Gastrocnemius medialis (tissue), 4 donors: ENCODE data around the gene ARID1B.

ENCODE experiments used
- POLR2A ChIP-seq, 2 donors: fragments of 450-650 bp; IDR thresholded peaks; one replicate each; pipeline ENCODE4 v1.6.1; 2017; ENCODE audit warnings: antibody characterized with exemption in 2 of 2, mild to moderate bottlenecking in 2 of 2, moderate library complexity in 2 of 2
- TF ChIP-seq, protein P1 (sequence below), 5 experiments: fragments of 450-650 bp in 3 of 5; fragments of 200-600 bp in 2 of 5; sonication (generic) in 2 of 5; IDR thresholded peaks in 4 of 5; conservative IDR thresholded peaks in 1 of 5; 1 replicate in 4 of 5; 2 replicates in 1 of 5; pipeline ENCODE4 v1.5.1; 2016 to 2019; ENCODE audit warnings: antibody characterized with exemption in 5 of 5, mild to moderate bottlenecking in 3 of 5, moderate library complexity in 3 of 5

DNA sequence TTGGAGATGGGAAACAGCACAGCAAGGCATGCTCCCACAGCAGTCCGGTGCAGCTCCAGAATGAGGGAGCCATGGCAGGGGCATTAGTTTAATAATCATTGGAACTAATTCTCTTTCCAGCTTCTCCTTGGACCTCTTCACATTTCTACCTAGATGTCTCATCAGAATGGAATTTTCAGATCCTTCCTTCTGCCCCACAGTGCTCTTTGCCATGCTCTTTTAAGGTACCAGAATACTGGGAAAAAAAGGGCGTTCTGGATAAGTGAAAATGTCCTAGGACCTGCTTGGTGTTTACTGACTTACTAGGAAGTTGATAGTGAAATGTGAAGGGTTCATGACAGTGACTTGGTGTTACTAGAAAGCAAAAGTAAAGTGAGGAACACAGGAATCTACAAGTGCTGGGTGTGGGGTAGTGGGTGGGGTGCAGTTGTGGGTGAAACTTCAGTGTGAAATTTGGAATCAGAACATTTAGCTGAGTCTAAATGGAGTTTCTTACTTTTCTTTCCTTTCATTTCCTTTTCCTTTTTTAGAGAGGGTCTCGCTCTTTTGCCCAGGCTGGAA lies 207.1 kb downstream of the ARID1B start:
- no peak for TF ChIP-seq POLR2A (IDR thresholded peaks at IDR 0.05)
- TF ChIP-seq, protein P1, sequence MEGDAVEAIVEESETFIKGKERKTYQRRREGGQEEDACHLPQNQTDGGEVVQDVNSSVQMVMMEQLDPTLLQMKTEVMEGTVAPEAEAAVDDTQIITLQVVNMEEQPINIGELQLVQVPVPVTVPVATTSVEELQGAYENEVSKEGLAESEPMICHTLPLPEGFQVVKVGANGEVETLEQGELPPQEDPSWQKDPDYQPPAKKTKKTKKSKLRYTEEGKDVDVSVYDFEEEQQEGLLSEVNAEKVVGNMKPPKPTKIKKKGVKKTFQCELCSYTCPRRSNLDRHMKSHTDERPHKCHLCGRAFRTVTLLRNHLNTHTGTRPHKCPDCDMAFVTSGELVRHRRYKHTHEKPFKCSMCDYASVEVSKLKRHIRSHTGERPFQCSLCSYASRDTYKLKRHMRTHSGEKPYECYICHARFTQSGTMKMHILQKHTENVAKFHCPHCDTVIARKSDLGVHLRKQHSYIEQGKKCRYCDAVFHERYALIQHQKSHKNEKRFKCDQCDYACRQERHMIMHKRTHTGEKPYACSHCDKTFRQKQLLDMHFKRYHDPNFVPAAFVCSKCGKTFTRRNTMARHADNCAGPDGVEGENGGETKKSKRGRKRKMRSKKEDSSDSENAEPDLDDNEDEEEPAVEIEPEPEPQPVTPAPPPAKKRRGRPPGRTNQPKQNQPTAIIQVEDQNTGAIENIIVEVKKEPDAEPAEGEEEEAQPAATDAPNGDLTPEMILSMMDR (IDR thresholded peaks at IDR 0.05 in 4 of 5, conservative IDR thresholded peaks at IDR 0.05 in 1 of 5) = no peak
